D721Med (cell line): ENCODE results near the gene LRRC66.

ENCODE experiments used
- DNase-seq: peaks from one replicate; pipeline ENCODE4 v3.0.0; 2011; ENCODE audit warnings: low spot score; ENCODE audit not compliant: insufficient read length
- FAIRE-seq: peaks from 2 replicates; lab custom pipeline; 2011; peaks lifted over from hg19 to GRCh38; lab: Jason Lieb, UNC
- TF ChIP-seq, protein P1 (sequence below): IDR thresholded peaks from 2 replicates; pipeline ENCODE4 v1.5.1; 2012; ENCODE audit warnings: mild to moderate bottlenecking, control low read depth; ENCODE audit not compliant: insufficient read depth; ENCODE audit errors: missing control alignments

LRRC66 gene

DNA sequence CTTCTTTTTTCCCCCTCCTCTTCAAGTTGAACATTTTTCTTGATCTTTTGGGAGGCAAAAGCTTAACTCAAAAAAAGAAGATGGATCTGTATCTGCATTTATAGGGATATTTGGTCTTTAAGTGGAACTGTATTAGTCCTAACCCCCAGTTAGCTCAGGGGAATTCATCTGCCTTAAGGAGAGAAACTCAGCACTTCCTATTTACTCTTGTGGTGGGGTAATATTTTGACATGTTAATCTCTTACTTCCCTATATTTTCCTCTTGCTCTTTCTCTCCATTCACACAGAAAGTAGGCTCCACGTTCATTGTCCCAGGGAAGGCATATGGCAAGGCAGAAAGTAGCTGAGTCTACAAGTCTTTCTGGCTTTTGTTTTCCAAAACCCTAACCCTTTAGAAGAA is 5.3 kb downstream of the LRRC66 start:
- DNase-seq: no peak
- FAIRE-seq: no peak
- TF ChIP-seq, protein P1, sequence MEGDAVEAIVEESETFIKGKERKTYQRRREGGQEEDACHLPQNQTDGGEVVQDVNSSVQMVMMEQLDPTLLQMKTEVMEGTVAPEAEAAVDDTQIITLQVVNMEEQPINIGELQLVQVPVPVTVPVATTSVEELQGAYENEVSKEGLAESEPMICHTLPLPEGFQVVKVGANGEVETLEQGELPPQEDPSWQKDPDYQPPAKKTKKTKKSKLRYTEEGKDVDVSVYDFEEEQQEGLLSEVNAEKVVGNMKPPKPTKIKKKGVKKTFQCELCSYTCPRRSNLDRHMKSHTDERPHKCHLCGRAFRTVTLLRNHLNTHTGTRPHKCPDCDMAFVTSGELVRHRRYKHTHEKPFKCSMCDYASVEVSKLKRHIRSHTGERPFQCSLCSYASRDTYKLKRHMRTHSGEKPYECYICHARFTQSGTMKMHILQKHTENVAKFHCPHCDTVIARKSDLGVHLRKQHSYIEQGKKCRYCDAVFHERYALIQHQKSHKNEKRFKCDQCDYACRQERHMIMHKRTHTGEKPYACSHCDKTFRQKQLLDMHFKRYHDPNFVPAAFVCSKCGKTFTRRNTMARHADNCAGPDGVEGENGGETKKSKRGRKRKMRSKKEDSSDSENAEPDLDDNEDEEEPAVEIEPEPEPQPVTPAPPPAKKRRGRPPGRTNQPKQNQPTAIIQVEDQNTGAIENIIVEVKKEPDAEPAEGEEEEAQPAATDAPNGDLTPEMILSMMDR: no peak

DNA sequence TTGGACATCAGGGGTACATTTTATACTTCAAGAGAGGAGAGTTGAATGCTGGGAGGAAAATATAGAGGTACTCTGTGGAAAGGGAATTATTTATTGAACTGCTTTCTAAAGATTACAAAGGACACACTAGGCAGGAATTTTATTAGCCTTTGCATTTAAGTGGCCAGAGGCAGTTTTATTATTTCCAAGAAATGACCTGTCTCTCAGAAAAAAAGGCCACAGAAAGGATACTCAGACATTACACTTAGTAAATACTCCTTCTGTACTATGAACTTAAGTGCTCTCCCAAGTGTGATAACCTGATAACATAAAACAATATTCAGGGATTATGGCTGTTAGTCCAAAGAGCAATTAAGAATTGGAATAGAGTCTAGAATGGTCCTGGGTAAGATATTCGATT is 7.5 kb downstream of the LRRC66 start:
- DNase-seq: no peak
- TF ChIP-seq, protein P1: no peak
- FAIRE-seq: no peak

DNA sequence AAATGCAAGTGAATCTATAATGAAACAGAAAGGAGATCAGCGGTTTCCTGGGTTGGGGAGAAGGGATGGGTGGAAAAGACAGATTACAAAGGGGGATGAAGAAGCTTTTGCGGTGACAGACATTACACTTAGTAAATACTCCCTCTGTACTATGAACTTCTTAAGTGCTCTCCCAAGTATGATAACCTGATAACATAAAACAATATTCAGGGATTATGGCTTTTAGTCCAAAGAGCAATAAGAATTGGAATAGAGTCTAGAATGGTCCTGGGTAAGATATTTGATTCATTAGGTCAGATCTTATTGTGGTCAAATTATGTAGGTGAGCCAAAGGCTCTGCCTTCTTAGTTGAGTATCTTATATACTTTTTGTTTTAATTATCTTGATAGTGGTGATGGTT is 9.2 kb downstream of the LRRC66 start:
- DNase-seq (no peak), FAIRE-seq (no peak)
- TF ChIP-seq, protein P1: no peak

DNA sequence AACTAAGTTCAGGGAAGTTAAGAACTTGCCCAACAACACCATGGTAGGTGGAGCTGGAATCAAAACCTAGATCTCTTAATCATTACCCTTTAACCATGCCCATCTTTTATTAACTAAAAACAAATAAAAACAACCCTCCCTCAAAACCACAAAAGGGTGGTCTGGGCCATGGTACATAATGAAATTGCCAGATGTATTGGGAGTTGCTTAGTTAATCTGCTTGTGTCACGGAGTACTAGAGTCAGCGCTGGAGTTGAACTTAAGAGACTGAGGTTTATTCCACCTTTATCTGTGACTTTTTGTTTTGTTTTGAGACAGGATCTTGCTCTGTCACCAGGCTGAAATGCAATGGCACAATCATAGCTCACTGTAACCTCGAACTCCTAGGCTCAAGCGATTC is 13.3 kb downstream of the LRRC66 start:
- DNase-seq: no peak
- FAIRE-seq: no peak
- TF ChIP-seq, protein P1: no peak

DNA sequence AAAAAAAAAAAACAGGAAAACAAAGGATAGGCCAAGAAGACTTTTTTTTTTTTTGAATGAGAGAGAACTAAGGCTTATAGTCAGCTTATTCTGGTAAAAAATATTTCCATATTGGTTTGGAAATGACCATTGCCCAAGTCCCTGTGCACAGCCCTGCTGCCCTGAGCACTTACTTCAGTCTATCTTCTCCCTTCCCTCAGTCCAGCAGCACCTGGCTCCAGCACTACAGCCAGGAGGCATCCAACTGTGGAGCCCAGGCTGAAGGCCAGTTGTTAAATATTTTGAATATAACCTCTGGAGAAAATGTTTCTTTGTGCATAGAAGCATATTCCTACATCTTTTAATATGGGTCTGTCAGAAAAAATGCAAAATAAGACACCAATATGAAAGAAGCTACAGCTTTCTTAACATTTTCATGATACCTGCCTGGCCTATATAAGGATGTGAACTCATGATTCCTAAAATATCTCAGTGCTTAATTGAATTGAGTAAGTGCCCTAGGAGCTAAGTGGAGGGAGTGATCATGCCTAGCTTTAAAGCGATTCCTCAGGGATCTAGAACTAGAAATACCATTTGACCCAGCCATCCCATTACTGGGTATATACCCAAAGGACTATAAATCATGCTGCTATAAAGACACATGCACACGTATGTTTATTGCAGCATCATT is 14.4 kb downstream of the LRRC66 start:
- FAIRE-seq: no peak
- DNase-seq: no peak

DNA sequence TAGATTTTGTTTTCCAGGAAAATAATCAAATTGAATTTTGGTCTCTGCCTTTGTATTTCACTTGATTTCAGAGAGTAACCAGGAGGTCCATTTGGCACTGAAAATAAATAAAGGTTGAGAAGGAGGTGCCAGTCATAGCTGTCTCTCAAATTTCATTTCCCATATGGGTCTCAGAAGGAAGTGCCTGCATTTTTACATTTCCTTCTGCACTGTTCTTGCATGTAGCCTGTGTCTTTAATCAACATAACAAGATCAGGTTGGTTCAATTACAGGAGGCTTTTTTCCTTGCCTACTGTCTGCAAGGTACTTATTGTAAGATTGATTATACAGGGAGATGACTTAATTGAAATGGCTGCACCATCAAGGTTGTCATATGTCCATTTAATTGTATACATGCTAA is 15.7 kb downstream of the LRRC66 start:
- no peak for FAIRE-seq
- TF ChIP-seq, protein P1: no peak
- DNase-seq: no peak

More for the DNA sequence above, 14.4 kb downstream of the LRRC66 start:
- TF ChIP-seq, protein P1: no peak

DNA sequence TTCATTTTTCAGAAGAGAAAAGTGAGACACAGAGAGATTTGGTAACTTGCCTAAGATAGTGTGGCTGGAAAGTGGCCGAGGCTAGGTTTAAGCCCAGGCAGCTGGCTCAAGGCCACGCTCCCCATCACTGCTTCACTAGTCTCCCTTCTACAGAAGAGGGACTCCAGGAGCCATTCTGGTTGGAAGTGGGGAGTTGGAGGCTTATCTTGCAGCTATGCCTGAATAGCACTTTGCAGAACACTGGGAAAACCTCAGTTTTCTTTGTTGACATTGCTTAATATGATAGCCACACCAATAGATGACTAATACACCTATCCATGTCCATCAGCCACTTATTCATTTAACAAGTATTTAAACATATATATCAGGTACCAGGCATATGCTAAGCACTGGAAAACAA is 18.5 kb downstream of the LRRC66 start:
- no peak for FAIRE-seq
- TF ChIP-seq, protein P1: no peak

More for the DNA sequence above, 18.5 kb downstream of the LRRC66 start:
- no peak for DNase-seq
